Posterior vena cava (tissue), 2 donors: ENCODE results near the gene GLOD4. TPM values are rescaled to one million over a fixed set of nuclear protein-coding genes. Genes with fewer than 3 reads are reported as not detected.
"Not testable (repeated sequence)": the region's sequence is repeated elsewhere in the genome, so short reads cannot be mapped to it uniquely, and the experiment has no call there.

Experiments used
- DNase-seq: peaks from one replicate; pipeline ENCODE4 v3.0.0-alpha.2; 2020; ENCODE audit warnings: low spot score
- intact Hi-C, 2 donors: fragments of 100-400 bp; cut with DNase I; formaldehyde crosslinking; loops; one replicate each; pipeline versions ENCODE4 v1.14.1 to v1.14.2; 2022 to 2023
- total RNA-seq, 2 donors: library from RNA; stranded (reverse); fragmentation: NEBNext Ultra II Directional; extraction: Animal tissue kit (Norgen Biotek cat#: 25700); gene quantifications; one replicate each; pipeline ENCODE4 v1.2.1, GENCODE V29; 2021
- donor health status: DM: yes; HTN: yes; CAD: no.
- donor health status: DM: yes; HTN: yes; CAD: no.

Gene GLOD4
- total RNA-seq, 2 donors from 2014 or later = 40.2 to 41.5 TPM

- intact Hi-C loops = no loop called here
- peak; percentile 53 for DNase-seq
These were observed 6.5 kb upstream of the GLOD4 start for GRCh38 chr17:788551-788950.

DNA sequence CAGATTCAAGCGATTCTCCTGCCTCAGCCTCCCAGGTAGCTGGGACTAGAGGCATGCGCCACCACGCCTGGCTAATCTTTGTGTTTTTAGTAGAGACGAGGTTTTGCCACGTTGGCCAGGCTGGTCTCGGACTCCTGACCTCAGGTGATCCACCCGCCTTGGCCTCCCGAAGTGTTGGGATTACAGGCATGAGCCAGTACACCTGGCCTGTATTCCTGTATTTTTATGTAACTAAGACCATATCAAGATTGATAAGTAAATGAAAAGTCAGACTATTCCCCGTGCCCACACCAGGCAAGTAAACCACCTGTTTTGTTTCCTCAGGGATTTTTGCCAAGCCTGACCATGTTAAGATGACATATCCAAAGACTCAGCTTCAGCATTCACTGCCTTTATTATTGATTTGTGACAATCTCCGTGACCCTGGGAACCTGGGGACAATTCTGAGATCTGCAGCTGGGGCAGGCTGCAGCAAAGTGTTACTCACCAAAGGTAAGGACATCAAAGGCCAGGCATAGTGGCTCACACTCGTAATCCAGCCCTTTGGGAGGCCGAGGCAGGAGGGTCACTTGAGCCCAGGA lies 5.7 kb upstream of the GLOD4 start:
- intact Hi-C loops = no loop called here
- peak; percentile 38 for DNase-seq

- intact Hi-C loops, DNase-seq: not testable (repeated sequence)
These were observed 3.8 kb upstream of the GLOD4 start for GRCh38 chr17:785901-786300.

DNA sequence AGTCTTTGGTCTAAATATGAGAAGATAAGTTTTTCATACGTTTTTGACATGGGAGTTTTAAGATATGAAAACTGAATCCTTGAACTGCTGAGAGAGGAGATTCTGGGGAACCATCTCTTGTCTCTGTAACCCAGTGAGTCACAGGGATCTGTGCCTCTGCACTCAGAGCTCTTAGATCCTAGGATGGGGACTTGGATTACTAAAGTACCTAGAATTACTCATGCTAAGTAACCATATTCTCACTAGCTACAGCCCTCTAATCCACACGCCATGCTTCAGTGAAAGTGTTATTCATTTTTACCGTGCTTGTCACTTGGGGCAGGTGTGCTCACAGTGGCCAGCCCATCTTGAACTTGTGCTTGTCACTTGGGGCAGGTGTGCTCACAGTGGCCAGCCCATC lies 2.1 kb upstream of the GLOD4 start:
- intact Hi-C loops = no loop called here

GRCh38 chr17:778096-778495 lies 4.0 kb downstream of the GLOD4 start:
- intact Hi-C loops = no loop called here
- peak; percentile 28 for DNase-seq

More for the DNA sequence above, 2.1 kb upstream of the GLOD4 start:
- DNase-seq = peak; percentile 5

- intact Hi-C loops = no loop called here
- DNase-seq = peak; percentile 12
These were observed 7.8 kb downstream of the GLOD4 start for GRCh38 chr17:774313-774584.

DNA sequence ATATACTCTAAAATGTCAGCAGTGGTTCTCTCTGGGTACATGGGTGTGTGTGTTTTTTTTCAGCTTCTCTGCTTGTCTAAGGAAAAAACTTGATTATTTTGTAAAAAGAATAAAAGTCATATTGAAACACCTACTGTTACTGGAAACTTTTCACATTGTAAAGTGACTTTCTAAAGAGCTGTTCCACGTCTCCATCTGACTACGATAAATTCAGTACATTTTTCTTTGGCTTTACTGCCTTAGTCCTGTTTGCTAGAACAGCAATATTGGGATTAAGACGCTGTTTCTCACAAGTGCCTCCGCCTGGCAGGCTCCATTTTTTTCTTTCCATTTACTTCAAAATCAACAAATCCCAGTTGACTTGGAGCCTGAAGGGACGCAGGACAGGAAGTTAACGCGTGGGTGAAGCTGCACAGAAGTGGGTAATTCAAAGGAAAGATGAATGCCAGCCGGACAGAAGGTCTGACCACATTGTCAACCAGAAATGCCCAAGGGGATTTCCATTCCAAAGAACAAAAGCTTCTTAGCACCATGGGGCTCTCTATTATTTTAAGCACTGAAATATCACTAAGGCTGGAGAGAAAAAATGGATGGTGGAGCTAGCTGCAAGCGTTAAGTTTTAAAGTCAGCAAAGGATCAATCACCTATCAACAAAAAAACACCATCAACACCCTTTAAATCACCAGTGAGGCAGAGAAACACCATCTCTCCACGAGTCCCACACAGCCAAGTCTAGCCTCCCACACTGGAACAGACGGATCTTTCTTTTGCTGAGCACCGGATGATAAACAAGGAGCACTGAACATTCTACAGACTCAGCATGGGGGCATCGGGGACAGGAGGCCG lies 8.4 kb downstream of the GLOD4 start:
- intact Hi-C loops = no loop called here

GRCh38 chr17:773016-773415 lies 9.1 kb downstream of the GLOD4 start:
- intact Hi-C loops = no loop called here

More for the DNA sequence above, 8.4 kb downstream of the GLOD4 start:
- peak; percentile 7 for DNase-seq

DNA sequence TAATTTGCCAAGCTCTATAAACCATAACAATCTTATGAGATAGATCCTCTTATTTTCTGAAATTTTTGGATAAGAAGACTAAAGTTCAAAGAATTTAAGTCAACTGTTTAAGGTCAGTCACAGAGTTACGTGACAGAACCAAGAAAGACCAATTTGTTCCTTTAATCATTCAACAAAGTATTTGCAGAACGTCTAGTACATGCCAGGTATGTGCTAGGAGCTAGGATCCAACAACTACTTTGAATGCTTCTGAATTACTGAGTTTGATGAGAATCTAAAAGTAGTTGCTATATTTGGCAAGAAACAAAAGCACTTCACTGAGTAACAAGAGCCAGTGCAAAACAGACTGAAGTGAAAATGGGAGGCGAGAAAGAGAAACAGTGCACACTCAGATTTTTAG lies 15.0 kb downstream of the GLOD4 start:
- intact Hi-C loops = loop anchor here in 1 of 2 donors (5.0 kb wide), 1 partner anchor 435 kb away; no protein-coding TSS in a partner anchor
- DNase-seq = no peak

More at GRCh38 chr17:773016-773415, 9.1 kb downstream of the GLOD4 start:
- DNase-seq = no peak

GRCh38 chr17:760371-760770 lies 21.7 kb downstream of the GLOD4 start:
- intact Hi-C loops = no loop called here
- DNase-seq = peak; percentile 61

GRCh38 chr17:759964-760363 lies 22.1 kb downstream of the GLOD4 start:
- DNase-seq = peak; percentile 9
- intact Hi-C loops = no loop called here

GRCh38 chr17:756010-756567 lies 26.0 kb downstream of the GLOD4 start:
- DNase-seq = peak; percentile 37
- intact Hi-C loops = not testable (repeated sequence)

DNA sequence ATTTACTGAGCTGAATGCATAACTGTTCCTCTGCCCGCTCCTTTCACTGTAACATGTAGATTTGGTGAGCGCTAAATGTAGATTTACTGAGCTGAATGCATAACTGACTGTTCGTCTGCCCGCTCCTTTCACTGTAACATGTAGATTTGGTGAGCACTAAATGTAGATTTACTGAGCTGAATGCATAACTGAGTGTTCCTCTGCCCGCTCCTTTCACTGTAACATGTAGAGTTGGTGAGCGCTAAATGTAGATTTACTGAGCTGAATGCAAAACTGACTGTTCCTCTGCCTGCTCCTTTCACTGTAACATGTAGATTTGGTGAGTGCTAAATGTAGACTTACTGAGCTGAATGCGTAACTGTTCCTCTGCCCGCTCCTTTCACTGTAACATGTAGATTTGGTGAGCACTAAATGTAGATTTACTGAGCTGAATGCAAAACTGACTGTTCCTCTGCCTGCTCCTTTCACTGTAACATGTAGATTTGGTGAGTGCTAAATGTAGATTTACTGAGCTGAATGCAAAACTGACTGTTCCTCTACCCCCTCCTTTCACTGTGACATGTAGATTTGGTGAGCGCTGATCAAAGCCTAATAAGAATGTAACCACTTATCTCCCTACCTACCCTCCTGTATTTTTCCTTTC lies 26.6 kb downstream of the GLOD4 start:
- intact Hi-C loops, DNase-seq: not testable (repeated sequence)

DNA sequence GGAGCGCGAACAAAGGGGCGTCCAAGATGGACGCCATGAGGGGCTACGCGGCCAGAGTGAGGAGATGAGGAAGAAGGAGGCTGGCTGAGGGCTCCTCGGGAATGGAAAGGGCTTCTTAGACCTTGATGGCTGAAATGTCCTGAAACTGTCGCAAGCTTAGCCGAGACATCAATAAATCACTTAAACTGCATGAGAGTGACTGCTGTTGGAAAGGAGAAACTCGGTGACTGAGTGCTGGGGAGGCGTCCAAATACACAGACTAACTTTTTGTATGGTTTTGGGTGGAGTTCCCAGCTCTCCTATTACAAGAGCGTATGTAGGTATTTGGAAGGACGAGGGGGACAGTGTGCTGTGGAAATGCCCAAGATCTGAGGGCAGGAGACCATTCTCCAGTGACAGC lies 28.7 kb downstream of the GLOD4 start:
- peak; percentile 23 for DNase-seq
- intact Hi-C loops = no loop called here

GRCh38 chr17:752620-753219 lies 29.4 kb downstream of the GLOD4 start:
- DNase-seq = peak; percentile 91
- intact Hi-C loops = no loop called here

GRCh38 chr17:752002-752619 lies 30.0 kb downstream of the GLOD4 start, which contains the start of gene GEMIN4:
TSS of gene GEMIN4 (minus strand) at chr17:752264. CDS start at chr17:752142, 122 bp downstream.
- intact Hi-C loops = no loop called here
- peak; percentile 98 for DNase-seq

DNA sequence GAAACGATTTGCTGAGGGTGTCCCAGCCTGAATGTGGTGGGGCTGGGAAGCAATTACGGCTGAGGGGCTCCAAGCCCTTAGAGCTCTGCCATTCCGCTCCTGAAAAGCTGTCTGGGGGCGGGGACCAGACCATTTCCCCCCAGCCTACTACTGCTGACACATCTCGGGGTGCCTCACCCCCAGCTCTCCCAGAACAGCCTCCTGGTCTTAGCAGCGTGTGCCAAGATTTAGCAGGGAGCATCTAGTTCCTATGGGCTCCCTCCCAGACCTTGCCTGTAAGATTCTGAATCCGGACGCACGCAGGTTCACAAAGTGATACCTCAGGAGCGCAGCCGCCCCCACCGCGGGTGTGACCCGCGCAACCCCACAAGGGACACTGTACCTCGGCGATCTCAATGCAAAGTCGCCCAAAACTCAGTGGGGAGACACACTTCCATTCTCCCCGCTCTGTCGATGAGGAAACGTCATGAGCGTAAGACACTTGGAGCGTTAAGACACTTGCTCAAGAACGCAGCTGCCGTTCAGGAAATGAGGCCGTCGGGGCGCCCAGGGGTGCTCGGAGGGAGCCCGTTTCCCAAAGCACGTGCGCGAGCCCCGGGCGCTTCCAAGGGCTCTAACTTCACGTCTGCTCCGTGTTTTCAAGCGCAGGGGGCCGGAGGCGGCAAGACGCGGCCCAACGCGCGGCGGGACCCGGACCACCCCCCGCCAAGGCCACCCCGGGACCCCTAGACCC lies 30.6 kb downstream of the GLOD4 start:
- peak; percentile 82 for DNase-seq
- intact Hi-C loops = no loop called here

DNA sequence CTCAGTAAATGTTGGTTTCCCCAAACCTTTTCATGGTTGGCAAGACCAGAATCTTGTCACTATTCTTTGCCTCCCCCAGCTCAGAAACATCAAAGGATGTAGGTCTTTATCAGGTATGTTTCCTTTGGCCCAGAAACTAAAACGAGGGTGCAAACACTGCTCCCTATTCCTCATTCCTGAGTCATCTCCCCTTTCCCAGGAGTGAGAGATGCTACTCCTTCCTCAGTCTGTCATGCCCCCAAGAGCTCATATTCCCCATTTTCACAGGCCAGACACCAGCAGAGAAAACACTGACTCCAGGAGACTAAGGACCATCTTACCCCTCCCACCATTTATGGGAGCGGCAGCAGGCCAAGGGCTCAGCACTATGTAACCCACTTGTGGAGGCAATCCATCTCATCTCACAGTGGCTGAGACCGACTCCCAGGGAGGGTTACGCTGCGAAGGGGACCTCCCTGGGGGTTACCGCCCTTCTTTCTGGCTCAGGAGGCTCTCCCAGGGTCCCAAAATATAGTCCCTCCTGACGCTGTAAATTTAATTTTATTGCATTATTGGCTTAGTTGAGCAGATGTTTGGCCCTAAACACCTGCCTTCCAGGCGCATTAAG lies 31.5 kb downstream of the GLOD4 start:
- peak; percentile 61 for DNase-seq
- intact Hi-C loops = no loop called here
